Adrenal gland (tissue), 5 donors: ENCODE results near the gene COL1A1.

Experiments used
- CTCF ChIP-seq, 6 experiments: fragments of 450-650 bp in 4 of 6; fragments of 200-600 bp in 2 of 6; sonication (generic) in 1 of 6; IDR thresholded peaks; 1 replicate in 5 of 6; 2 replicates in 1 of 6; pipeline versions ENCODE4 v1.5.1 to v1.8.0; 2016 to 2021; ENCODE audit warnings: antibody characterized with exemption in 6 of 6, mild to moderate bottlenecking in 2 of 6, moderate library complexity in 1 of 6
- POLR2A ChIP-seq, 2 donors: fragments of 450-650 bp; IDR thresholded peaks; one replicate each; pipeline ENCODE4 v1.6.1; 2017; ENCODE audit warnings: antibody characterized with exemption in 2 of 2, mild to moderate bottlenecking in 2 of 2, moderate library complexity in 1 of 2
- donor health status: DM: no; HTN: no; CAD: no.

GRCh38 chr17:50181144-50181543, 20.3 kb downstream of the COL1A1 start:
- TF ChIP-seq CTCF (IDR thresholded peaks at IDR 0.05) (no peak), POLR2A (IDR thresholded peaks at IDR 0.05) (no peak)
